ENCODE data around the gene ADGRD1.

Gene ADGRD1

DNA sequence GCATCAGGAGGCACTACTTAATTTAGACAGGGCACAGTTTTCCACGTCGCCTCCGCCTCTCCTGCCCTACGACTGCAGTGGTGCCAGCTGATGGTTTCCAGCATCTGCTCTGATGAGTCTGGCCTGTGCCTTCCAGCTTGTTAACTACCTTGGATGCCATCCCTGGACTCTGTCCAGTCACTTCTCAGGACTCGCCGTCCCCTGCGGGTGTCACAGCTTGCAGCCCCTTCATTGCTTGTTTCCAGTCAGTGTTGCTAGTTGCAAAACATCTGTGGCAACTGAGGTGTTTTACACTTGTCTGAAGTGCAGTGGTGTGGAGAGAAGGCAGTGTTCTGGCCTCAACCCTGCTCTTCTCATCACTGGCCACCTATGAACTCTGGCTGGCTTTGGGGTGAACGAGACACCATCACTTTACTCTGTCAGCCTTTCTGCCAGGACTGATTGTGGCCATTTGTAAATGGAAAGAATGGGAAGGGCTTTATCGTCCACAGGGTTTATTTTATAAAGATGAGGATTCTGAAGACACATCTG is 8.3 kb downstream of the ADGRD1 start:
- no peak overlapping the region for H3K4me3 ChIP-seq (ENCODE audit: low read depth, low read length)
- no peak for DNase-seq (ENCODE audit: low read depth)

DNA sequence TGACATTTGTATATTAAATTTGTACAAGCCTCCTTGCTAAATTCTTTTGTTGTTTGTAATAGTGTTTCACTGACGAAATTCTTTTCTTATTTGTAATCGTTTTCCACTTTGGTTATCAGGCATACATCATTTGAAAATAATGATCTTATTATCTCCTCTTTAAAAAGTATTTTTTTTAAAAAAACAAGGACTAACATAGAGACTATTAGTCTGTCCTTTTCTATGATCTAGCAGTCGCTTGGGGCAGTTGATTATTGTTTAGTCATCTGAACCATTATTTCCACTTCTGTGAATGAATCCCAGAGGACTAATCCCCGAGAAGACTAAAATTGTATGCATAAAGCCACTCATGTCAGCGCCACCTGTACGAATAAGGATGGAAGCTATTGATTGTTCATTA is 11.5 kb downstream of the ADGRD1 start:
- H3K4me3 ChIP-seq (ENCODE audit: low read depth, low read length), result no peak overlapping the region
- TF ChIP-seq, protein P1, sequence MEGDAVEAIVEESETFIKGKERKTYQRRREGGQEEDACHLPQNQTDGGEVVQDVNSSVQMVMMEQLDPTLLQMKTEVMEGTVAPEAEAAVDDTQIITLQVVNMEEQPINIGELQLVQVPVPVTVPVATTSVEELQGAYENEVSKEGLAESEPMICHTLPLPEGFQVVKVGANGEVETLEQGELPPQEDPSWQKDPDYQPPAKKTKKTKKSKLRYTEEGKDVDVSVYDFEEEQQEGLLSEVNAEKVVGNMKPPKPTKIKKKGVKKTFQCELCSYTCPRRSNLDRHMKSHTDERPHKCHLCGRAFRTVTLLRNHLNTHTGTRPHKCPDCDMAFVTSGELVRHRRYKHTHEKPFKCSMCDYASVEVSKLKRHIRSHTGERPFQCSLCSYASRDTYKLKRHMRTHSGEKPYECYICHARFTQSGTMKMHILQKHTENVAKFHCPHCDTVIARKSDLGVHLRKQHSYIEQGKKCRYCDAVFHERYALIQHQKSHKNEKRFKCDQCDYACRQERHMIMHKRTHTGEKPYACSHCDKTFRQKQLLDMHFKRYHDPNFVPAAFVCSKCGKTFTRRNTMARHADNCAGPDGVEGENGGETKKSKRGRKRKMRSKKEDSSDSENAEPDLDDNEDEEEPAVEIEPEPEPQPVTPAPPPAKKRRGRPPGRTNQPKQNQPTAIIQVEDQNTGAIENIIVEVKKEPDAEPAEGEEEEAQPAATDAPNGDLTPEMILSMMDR (IDR thresholded peaks at IDR 0.05; ENCODE audit: low read depth, low read length), result no peak
- TF ChIP-seq, protein P2, sequence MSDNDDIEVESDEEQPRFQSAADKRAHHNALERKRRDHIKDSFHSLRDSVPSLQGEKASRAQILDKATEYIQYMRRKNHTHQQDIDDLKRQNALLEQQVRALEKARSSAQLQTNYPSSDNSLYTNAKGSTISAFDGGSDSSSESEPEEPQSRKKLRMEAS (IDR thresholded peaks at IDR 0.05; ENCODE audit: low read depth, low read length), result no peak
- TF ChIP-seq MYC (IDR thresholded peaks at IDR 0.05; ENCODE audit: low read depth, low read length) (no peak), POLR2A (IDR thresholded peaks at IDR 0.05; ENCODE audit: extremely low read depth, insufficient read length) (no peak)
- DNase-seq (ENCODE audit: low read depth), result no peak

More for the DNA sequence above, 8.3 kb downstream of the ADGRD1 start:
- TF ChIP-seq, protein P1 (IDR thresholded peaks at IDR 0.05; ENCODE audit: low read depth, low read length), result no peak
- TF ChIP-seq, protein P2 (IDR thresholded peaks at IDR 0.05; ENCODE audit: low read depth, low read length), result no peak
- no peak for TF ChIP-seq MYC (IDR thresholded peaks at IDR 0.05; ENCODE audit: low read depth, low read length)
- no peak for TF ChIP-seq POLR2A (IDR thresholded peaks at IDR 0.05; ENCODE audit: extremely low read depth, insufficient read length)

DNA sequence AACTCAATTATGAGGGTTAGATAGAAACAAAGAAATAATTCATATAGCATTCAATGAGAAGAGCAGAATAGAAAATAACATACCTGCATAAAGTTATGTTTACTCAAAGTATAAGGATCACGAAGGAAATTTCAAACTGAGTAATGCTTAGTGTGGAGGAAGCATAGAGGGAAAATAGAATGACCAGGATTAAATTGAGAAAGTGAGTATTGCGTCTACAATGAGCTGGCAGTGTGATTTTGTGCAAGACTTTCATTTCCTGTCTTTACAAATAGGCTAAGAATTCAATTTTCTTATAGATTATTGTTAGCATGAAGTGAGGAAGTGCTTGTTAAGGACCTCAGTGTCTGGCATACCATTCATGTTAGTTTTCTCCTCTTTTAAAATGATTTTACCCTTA is 12.0 kb downstream of the ADGRD1 start:
- TF ChIP-seq MYC (IDR thresholded peaks at IDR 0.05; ENCODE audit: low read depth, low read length) (no peak), POLR2A (IDR thresholded peaks at IDR 0.05; ENCODE audit: extremely low read depth, insufficient read length) (no peak)
- TF ChIP-seq, protein P2 (IDR thresholded peaks at IDR 0.05; ENCODE audit: low read depth, low read length), result no peak
- TF ChIP-seq, protein P1 (IDR thresholded peaks at IDR 0.05; ENCODE audit: low read depth, low read length), result no peak
- peak; percentile 66 for DNase-seq (ENCODE audit: low read depth)

DNA sequence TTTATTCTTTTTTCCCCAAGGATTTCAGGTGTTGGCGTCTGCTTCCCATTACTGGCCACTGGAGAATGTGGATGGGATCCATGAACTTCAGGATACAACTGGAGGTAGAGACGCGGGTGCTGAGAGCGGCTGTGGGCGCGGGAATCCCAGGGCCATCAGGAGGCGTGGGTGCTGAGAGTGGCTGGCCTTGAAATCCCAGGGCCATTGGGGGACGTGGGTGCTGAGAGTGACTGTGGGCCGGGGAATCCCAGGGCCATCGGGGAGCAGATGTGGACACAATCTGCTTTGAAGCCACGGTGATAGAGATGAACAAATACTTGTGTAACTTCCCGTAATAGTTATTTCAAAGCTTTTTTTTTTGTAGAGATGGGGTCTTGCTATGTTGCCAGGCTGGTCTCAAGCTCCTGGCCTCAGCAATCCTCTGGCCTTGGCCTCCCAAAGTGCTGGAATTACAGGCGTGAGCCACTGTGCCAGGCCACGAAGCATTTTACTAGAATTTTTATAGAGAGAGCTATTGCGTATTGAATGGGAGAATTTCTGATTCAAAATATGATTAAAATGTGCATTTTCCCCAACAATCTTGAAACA is 12.8 kb downstream of the ADGRD1 start:
- DNase-seq (ENCODE audit: low read depth), result no peak
- no peak overlapping the region for H3K4me3 ChIP-seq (ENCODE audit: low read depth, low read length)
- TF ChIP-seq MYC (IDR thresholded peaks at IDR 0.05; ENCODE audit: low read depth, low read length) (no peak), POLR2A (IDR thresholded peaks at IDR 0.05; ENCODE audit: extremely low read depth, insufficient read length) (no peak)
- TF ChIP-seq, protein P1 (IDR thresholded peaks at IDR 0.05; ENCODE audit: low read depth, low read length), result no peak
- TF ChIP-seq, protein P2 (IDR thresholded peaks at IDR 0.05; ENCODE audit: low read depth, low read length), result no peak

More for the DNA sequence above, 12.0 kb downstream of the ADGRD1 start:
- H3K4me3 ChIP-seq (ENCODE audit: low read depth, low read length), result no peak overlapping the region

DNA sequence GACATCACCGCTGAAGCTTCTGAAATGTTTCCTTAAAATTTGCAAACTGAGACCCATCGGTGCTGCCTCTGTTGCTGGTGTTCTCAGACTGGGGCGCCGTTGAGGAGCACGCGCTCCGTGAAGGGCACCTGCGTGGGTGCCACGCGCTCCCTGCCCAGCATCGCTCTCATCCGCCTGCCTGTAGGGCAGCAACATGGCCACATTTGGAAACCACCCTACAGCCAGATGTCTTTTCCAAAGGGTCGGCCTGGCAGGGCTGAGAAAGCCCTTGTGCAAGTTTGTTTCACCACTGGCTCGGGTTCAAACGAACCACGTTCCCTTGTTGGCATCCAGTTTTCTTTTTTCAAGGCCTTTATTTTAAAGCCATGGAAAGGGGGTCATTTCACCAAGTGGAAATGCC is 13.9 kb downstream of the ADGRD1 start:
- no peak overlapping the region for H3K4me3 ChIP-seq (ENCODE audit: low read depth, low read length)
- DNase-seq (ENCODE audit: low read depth), result no peak
- TF ChIP-seq, protein P1 (IDR thresholded peaks at IDR 0.05; ENCODE audit: low read depth, low read length), result no peak
- TF ChIP-seq MYC (IDR thresholded peaks at IDR 0.05; ENCODE audit: low read depth, low read length), result no peak

Measured in NB4 (cell line).